ENCODE data around the gene HNRNPA3. TPM values are rescaled to one million over a fixed set of nuclear protein-coding genes. Genes with fewer than 3 reads are reported as not detected.
A peak's percentile ranks its signal among the peaks of the same experiment; 100 is the strongest.

Gene HNRNPA3
- total and polyA plus RNA-seq, 2 of the 13 experiments (the other 11 are each of a cell fraction or from before 2014, with no cell fraction given), result 73.3 to 97.7 TPM

DNA sequence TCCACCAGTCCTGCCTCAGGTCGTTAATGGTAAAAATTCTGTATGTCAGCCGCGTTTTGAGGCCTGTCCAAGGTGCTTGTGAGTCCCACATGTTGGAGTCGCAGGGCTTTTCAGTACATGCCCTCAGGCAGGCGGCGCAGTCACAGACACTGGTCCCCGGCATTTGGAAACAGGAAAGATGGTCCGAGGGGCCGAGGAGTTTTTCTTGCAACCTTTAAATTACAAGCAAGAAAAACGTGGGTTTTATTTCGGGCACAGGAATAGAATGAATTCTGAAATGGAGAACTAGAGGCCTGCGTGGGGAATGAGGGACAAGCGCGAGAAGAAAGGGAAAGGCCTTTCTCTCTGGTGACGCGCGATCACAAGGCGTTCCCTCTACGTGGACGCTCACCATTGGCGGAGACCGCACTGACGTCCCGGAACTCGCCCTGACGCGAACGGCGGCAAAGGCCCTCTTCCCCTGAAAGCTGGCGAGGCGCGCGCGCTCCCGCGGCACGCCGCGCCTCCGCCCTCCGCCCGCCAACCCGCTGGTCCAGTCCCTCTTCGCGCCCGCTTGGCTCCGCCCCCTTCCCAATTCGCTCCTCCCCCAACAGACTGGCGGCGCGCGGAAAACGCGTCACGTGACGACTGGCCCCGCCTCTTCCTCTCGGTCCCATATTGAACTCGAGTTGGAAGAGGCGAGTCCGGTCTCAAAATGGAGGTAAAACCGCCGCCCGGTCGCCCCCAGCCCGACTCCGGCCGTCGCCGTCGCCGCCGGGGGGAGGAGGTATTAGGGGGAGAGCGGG, at the start of gene HNRNPA3 (continued):
- TF ChIP-seq ARHGAP35 (CRISPR knock-in tag; IDR thresholded peaks at IDR 0.05; ENCODE audit: borderline replicate concordance) (no peak), SMAD9 (CRISPR knock-in tag; IDR thresholded peaks at IDR 0.05) (peak; percentile 66; the same call in 1 of the 2 replicates), NR2C2 (CRISPR knock-in tag; IDR thresholded peaks at IDR 0.05; ENCODE audit: borderline replicate concordance) (0 out of 2 replicates have a peak, but pooled peaks have one; percentile 6), ATF1 (CRISPR knock-in tag; IDR thresholded peaks at IDR 0.05) (peak; percentile 92), RELA (CRISPR knock-in tag; IDR thresholded peaks at IDR 0.05) (0 out of 2 replicates have a peak, but pooled peaks have one; percentile 27), ZFAT (CRISPR knock-in tag; conservative IDR thresholded peaks at IDR 0.05) (no peak), CEBPG (CRISPR knock-in tag; IDR thresholded peaks at IDR 0.05) (no peak), HOXA3 (CRISPR knock-in tag; IDR thresholded peaks at IDR 0.05) (peak; percentile 99), ZNF720 (CRISPR knock-in tag; IDR thresholded peaks at IDR 0.05) (no peak), ZNF589 (CRISPR knock-in tag; conservative IDR thresholded peaks at IDR 0.05) (no peak), ZBTB8A (CRISPR knock-in tag; IDR thresholded peaks at IDR 0.05; ENCODE audit: borderline replicate concordance, low read depth) (no peak), MIER2 (CRISPR knock-in tag; IDR thresholded peaks at IDR 0.05) (peak; percentile 76; the same call in 1 of the 2 replicates), JUNB (CRISPR knock-in tag; IDR thresholded peaks at IDR 0.05; ENCODE audit: borderline replicate concordance) (no peak), ESRRA (CRISPR knock-in tag; IDR thresholded peaks at IDR 0.05; ENCODE audit: low read depth) (0 out of 2 replicates have a peak, but pooled peaks have one; percentile 64), ARNTL (CRISPR knock-in tag; IDR thresholded peaks at IDR 0.05) (peak; percentile 61), ZNF773 (CRISPR knock-in tag; IDR thresholded peaks at IDR 0.05; ENCODE audit: borderline replicate concordance) (no peak), ZNF543 (CRISPR knock-in tag; IDR thresholded peaks at IDR 0.05) (no peak), ZNF644 (CRISPR knock-in tag; IDR thresholded peaks at IDR 0.05; ENCODE audit: low read depth) (no peak), ZNF766 (CRISPR knock-in tag; IDR thresholded peaks at IDR 0.05; ENCODE audit: borderline replicate concordance) (peak; percentile 82)
- TF ChIP-seq, protein P1, sequence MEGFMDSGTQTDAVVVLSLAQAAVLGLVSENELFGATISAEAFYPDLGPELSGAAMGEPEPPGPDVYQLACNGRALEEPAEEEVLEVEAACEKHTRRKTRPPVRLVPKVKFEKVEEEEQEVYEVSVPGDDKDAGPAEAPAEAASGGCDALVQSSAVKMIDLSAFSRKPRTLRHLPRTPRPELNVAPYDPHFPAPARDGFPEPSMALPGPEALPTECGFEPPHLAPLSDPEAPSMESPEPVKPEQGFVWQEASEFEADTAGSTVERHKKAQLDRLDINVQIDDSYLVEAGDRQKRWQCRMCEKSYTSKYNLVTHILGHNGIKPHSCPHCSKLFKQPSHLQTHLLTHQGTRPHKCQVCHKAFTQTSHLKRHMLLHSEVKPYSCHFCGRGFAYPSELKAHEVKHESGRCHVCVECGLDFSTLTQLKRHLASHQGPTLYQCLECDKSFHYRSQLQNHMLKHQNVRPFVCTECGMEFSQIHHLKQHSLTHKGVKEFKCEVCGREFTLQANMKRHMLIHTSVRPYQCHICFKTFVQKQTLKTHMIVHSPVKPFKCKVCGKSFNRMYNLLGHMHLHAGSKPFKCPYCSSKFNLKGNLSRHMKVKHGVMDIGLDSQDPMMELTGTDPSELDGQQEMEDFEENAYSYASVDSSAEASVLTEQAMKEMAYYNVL (CRISPR knock-in tag; IDR thresholded peaks at IDR 0.05; ENCODE audit: borderline replicate concordance), result peak; percentile 92
- TF ChIP-seq, protein P2, sequence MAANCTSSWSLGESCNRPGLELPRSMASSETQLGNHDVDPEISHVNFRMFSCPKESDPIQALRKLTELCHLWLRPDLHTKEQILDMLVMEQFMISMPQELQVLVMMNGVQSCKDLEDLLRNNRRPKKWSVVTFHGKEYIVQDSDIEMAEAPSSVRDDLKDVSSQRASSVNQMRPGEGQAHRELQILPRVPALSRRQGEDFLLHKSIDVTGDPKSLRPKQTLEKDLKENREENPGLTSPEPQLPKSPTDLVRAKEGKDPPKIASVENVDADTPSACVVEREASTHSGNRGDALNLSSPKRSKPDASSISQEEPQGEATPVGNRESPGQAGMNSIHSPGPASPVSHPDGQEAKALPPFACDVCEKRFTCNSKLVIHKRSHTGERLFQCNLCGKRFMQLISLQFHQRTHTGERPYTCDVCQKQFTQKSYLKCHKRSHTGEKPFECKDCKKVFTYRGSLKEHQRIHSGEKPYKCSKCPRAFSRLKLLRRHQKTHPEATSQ (CRISPR knock-in tag; IDR thresholded peaks at IDR 0.05; ENCODE audit: borderline replicate concordance), result peak; percentile 73; the same call in 1 of the 2 replicates
- TF ChIP-seq, protein P3, sequence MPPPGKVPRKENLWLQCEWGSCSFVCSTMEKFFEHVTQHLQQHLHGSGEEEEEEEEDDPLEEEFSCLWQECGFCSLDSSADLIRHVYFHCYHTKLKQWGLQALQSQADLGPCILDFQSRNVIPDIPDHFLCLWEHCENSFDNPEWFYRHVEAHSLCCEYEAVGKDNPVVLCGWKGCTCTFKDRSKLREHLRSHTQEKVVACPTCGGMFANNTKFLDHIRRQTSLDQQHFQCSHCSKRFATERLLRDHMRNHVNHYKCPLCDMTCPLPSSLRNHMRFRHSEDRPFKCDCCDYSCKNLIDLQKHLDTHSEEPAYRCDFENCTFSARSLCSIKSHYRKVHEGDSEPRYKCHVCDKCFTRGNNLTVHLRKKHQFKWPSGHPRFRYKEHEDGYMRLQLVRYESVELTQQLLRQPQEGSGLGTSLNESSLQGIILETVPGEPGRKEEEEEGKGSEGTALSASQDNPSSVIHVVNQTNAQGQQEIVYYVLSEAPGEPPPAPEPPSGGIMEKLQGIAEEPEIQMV (CRISPR knock-in tag; IDR thresholded peaks at IDR 0.05; ENCODE audit: low read depth), result peak; percentile 41; the same call in 1 of the 2 replicates

Data from HepG2 (cell line).